ENCODE data around the gene RPL15. TPM values are rescaled to one million over a fixed set of nuclear protein-coding genes. Genes with fewer than 3 reads are reported as not detected.

RPL15 gene
- total and polyA plus RNA-seq, 2 of the 13 experiments (the other 11 are each of a cell fraction or from before 2014, with no cell fraction given), result 1,297 to 3,693 TPM

GRCh38 chr3:23920151-23920655 lies 3.3 kb downstream of the RPL15 start:
- no peak overlapping the region for H3K27ac ChIP-seq (ENCODE audit: extremely low read length, insufficient read depth, low read length)
- CTCF ChIA-PET (ENCODE audit: low intra/inter-chr PET ratio, low total read pairs), result no interaction called here

More at GRCh38 chr3:23920151-23920655, 3.3 kb downstream of the RPL15 start:
- H3K27me3 ChIP-seq (ENCODE audit: control insufficient read depth in 1 of 2, insufficient read depth in 2 of 2, low read length in 2 of 2), result no peaks in the 10 kb centered on the region; a peak in 1 of 5 replicates
- H3K79me2 ChIP-seq (ENCODE audit: insufficient read depth, low read length), result peaks cover 33% of the 10 kb centered on the region
- no peak for ATAC-seq
- H4K20me1 ChIP-seq (ENCODE audit: insufficient read depth, low read length), result peaks cover 27% of the 10 kb centered on the region
- no peak for DNase-seq (ENCODE audit: low spot score)
- TF ChIP-seq MBD4 (IDR thresholded peaks at IDR 0.05; ENCODE audit: borderline replicate concordance, low read length) (peak; percentile 64; the same call in 1 of the 2 replicates), CBX2 (IDR thresholded peaks at IDR 0.05; ENCODE audit: low read depth, low read length) (no peak), CBX2 (CRISPR knock-in tag; IDR thresholded peaks at IDR 0.05; ENCODE audit: low read depth) (no peak), SSRP1 (CRISPR knock-in tag; IDR thresholded peaks at IDR 0.05) (peak; percentile 61; the same call in 1 of the 2 replicates), RBM22 (optimal IDR thresholded peaks at IDR 0.05; ENCODE audit: low read length) (peak; percentile 97), ZC3H4 (CRISPR knock-in tag; IDR thresholded peaks at IDR 0.05; ENCODE audit: borderline replicate concordance) (peak; percentile 35; the same call in 1 of the 2 replicates), GATAD2A (CRISPR knock-in tag; IDR thresholded peaks at IDR 0.05) (no peak), ATF5 (CRISPR knock-in tag; IDR thresholded peaks at IDR 0.05; ENCODE audit: low read depth) (no peak), PAXIP1 (CRISPR knock-in tag; conservative IDR thresholded peaks at IDR 0.05) (no peak), AGO2 (optimal IDR thresholded peaks at IDR 0.05; ENCODE audit: low read depth, low read length) (peak; percentile 57), RFXANK (CRISPR knock-in tag; IDR thresholded peaks at IDR 0.05) (no peak), POLR2G (IDR thresholded peaks at IDR 0.05; ENCODE audit: low read depth, low read length) (peak; percentile 67), MXD4 (CRISPR knock-in tag; IDR thresholded peaks at IDR 0.05) (no peak), POLR2A (IDR thresholded peaks at IDR 0.05; ENCODE audit: insufficient read depth in 1 of 2, low read depth in 2 of 2, low read length in 2 of 2) (peak in 1 of 2 experiments; percentile 69; a peak in 2 of 4 replicates), ZNF280B (CRISPR knock-in tag; IDR thresholded peaks at IDR 0.05; ENCODE audit: borderline replicate concordance) (no peak), PAF1 (CRISPR knock-in tag; IDR thresholded peaks at IDR 0.05) (peak; percentile 80; the same call in 1 of the 2 replicates), ZNF580 (CRISPR knock-in tag; IDR thresholded peaks at IDR 0.05; ENCODE audit: borderline replicate concordance, low read depth) (no peak), CHCHD3 (CRISPR knock-in tag; IDR thresholded peaks at IDR 0.05) (no peak), RBFOX2 (IDR thresholded peaks at IDR 0.05; ENCODE audit: low read depth, low read length) (peak; percentile 80)
- no peaks in the 10 kb centered on the region for H3K9me3 ChIP-seq (ENCODE audit: low read length)
- H3K4me2 ChIP-seq (ENCODE audit: low read depth, low read length), result peak overlapping the region; percentile 18; the same call in 1 of the 2 replicates
- POLR2A ChIA-PET, result no interaction called here
- in situ Hi-C loops (cut with HindIII; ENCODE audit: extremely low pct_ligation_motif_present, low pct_unique_long_range_greater_than_20kb), result no loop called here
- peaks cover 36% of the 10 kb centered on the region for H3K4me1 ChIP-seq (ENCODE audit: insufficient read depth, low read length)
- H3K9ac ChIP-seq (ENCODE audit: insufficient read depth, low read depth, low read length), result no peak overlapping the region
- WGBS (ENCODE audit: low lambda C conversion rate), result 97% methylated on average over 5 of the region's 5 CpGs
- H3K4me3 ChIP-seq (replicated peaks in 1 of 3; ENCODE audit: insufficient read depth in 1 of 3, low read depth in 2 of 3, low read length in 3 of 3), result no peak overlapping the region
- H3K36me3 ChIP-seq (replicated peaks in 1 of 2; ENCODE audit: control insufficient read depth in 1 of 2, insufficient read depth in 2 of 2, low read length in 2 of 2), result peaks cover 4 to 9% of the 10 kb centered on the region in 2 experiments; a peak in 4 of 5 replicates
- FAIRE-seq, result no peak
- intact Hi-C loops (cut with micrococcal nuclease; ENCODE audit: unreplicated experiment), result no loop called here
- BruUV-seq (replicated peaks), result no TSS peak
- no peak overlapping the region for H2AFZ ChIP-seq (ENCODE audit: low read length)
